CD14-positive monocyte (primary cell): ENCODE results near the gene TMEM132E. TPM values are rescaled to one million over a fixed set of nuclear protein-coding genes. Genes with fewer than 3 reads are reported as not detected.

ENCODE experiments used
- DNase-seq, 3 donors: peaks; one replicate each; pipeline ENCODE4 v3.0.0-alpha.2; 2011 to 2022
- H2AFZ ChIP-seq: 2 replicates; pipeline ENCODE4 v1.6.0; 2012; ENCODE audit warnings: mild to moderate bottlenecking, low read depth, low read length, inconsistent platforms; ENCODE audit not compliant: insufficient read depth, poor library complexity, severe bottlenecking
- H3K27ac ChIP-seq, 2 donors: 1 replicate in 1 of 2; 2 replicates in 1 of 2; pipeline ENCODE4 v1.5.1; 2012 to 2013; ENCODE audit warnings: low read length in 2 of 2, control low read depth in 1 of 2, inconsistent platforms in 1 of 2, low read depth in 1 of 2, mild to moderate bottlenecking in 1 of 2
- H3K27me3 ChIP-seq, 2 donors: one replicate each; pipeline versions ENCODE4 v1.6.0 to v1.6.1; 2011 to 2013; ENCODE audit warnings: low read length in 2 of 2; ENCODE audit not compliant: control insufficient read depth in 2 of 2, insufficient read depth in 2 of 2
- H3K36me3 ChIP-seq, 2 donors: replicated peaks in 1 of 2; 1 replicate in 1 of 2; 2 replicates in 1 of 2; pipeline versions ENCODE4 v1.5.1 to v1.6.1; 2012 to 2013; ENCODE audit warnings: low read length in 2 of 2, control low read depth in 1 of 2, inconsistent platforms in 1 of 2, mild to moderate bottlenecking in 1 of 2; ENCODE audit not compliant: insufficient read depth in 2 of 2, control insufficient read depth in 1 of 2
- H3K4me1 ChIP-seq, 2 donors: 1 replicate in 1 of 2; 2 replicates in 1 of 2; pipeline versions ENCODE4 v1.5.1 to v1.6.1; 2012 to 2013; ENCODE audit warnings: low read length in 2 of 2, control low read depth in 1 of 2, inconsistent platforms in 1 of 2, mild to moderate bottlenecking in 1 of 2, moderate library complexity in 1 of 2; ENCODE audit not compliant: insufficient read depth in 2 of 2, control insufficient read depth in 1 of 2
- H3K4me2 ChIP-seq: replicated peaks from 2 replicates; pipeline ENCODE3; 2012; ENCODE audit warnings: low read length, moderate library complexity, mild to moderate bottlenecking; ENCODE audit not compliant: poor library complexity, severe bottlenecking; ENCODE audit errors: extremely low read depth
- H3K4me3 ChIP-seq, 3 experiments: fragments of 200-600 bp in 1 of 3; sonication (generic) in 1 of 3; replicated peaks in 1 of 3; 1 replicate in 2 of 3; 2 replicates in 1 of 3; pipeline ENCODE4 v1.5.1; 2011 to 2013; ENCODE audit warnings: low read length in 3 of 3, mild to moderate bottlenecking in 3 of 3, control low read depth in 2 of 3, low read depth in 2 of 3, inconsistent platforms in 1 of 3, moderate library complexity in 1 of 3
- H3K79me2 ChIP-seq: 2 replicates; pipeline ENCODE4 v1.6.0; 2012; ENCODE audit warnings: mild to moderate bottlenecking, control low read depth, inconsistent platforms, low read length, moderate library complexity; ENCODE audit not compliant: insufficient read depth
- H3K9ac ChIP-seq: 2 replicates; pipeline ENCODE4 v1.6.0; 2017; ENCODE audit warnings: low read length, mild to moderate bottlenecking; ENCODE audit not compliant: insufficient read depth, poor library complexity, severe bottlenecking
- H3K9me3 ChIP-seq, 2 donors: replicated peaks in 1 of 2; 1 replicate in 1 of 2; 2 replicates in 1 of 2; pipeline versions ENCODE4 v1.5.1 to v1.6.1; 2012 to 2013; ENCODE audit warnings: low read length in 2 of 2, control low read depth in 1 of 2; ENCODE audit not compliant: control insufficient read depth in 1 of 2, insufficient read depth in 1 of 2
- H4K20me1 ChIP-seq: 2 replicates; pipeline ENCODE4 v1.6.0; 2012; ENCODE audit warnings: mild to moderate bottlenecking, low read length, control low read depth, moderate library complexity; ENCODE audit not compliant: insufficient read depth
- H3K27ac Mint-ChIP-seq, 7 donors: one replicate each; pipeline ENCODE4 v1.8.0; 2020; ENCODE audit warnings: mild to moderate bottlenecking in 7 of 7, mixed read lengths in 7 of 7, moderate library complexity in 6 of 7, inconsistent platforms in 2 of 7
- H3K27me3 Mint-ChIP-seq, 3 donors: one replicate each; pipeline ENCODE4 v1.8.0; 2021 to 2022; ENCODE audit warnings: low read depth in 3 of 3, mild to moderate bottlenecking in 3 of 3, mixed read lengths in 3 of 3, moderate library complexity in 3 of 3, inconsistent platforms in 1 of 3
- H3K36me3 Mint-ChIP-seq, 2 donors: one replicate each; pipeline ENCODE4 v1.8.0; 2020; ENCODE audit warnings: mixed read lengths in 2 of 2, inconsistent platforms in 1 of 2, mild to moderate bottlenecking in 1 of 2
- H3K4me1 Mint-ChIP-seq: one replicate; pipeline ENCODE4 v1.8.0; 2020; ENCODE audit warnings: mild to moderate bottlenecking, mixed read lengths
- H3K4me3 Mint-ChIP-seq, 2 donors: one replicate each; pipeline ENCODE4 v1.8.0; 2020; ENCODE audit warnings: mild to moderate bottlenecking in 2 of 2, mixed read lengths in 2 of 2, moderate library complexity in 1 of 2
- H3K9me3 Mint-ChIP-seq, 7 donors: one replicate each; pipeline ENCODE4 v1.8.0; 2020 to 2022; ENCODE audit warnings: mixed read lengths in 7 of 7, mild to moderate bottlenecking in 6 of 7, moderate library complexity in 6 of 7, inconsistent platforms in 2 of 7
- WGBS: methylation state at CpG from one replicate; pipeline ENCODE4 v1.1.5; 2013; ENCODE audit warnings: missing lambda C conversion rate; ENCODE audit not compliant: insufficient coverage; 5-methylcytosine and 5-hydroxymethylcytosine counted together
- intact Hi-C, 2 donors: fragments of 100-400 bp; cut with micrococcal nuclease; formaldehyde crosslinking; loops; one replicate each; pipeline versions ENCODE4 v1.15.0 to v1.15.1; 2023
- polyA plus RNA-seq, 3 donors: library from polyadenylated mRNA; depleted of rRNA in 1 of 3; unstranded in 2 of 3; stranded (reverse) in 1 of 3; fragments of 300-500 nt in 2 of 3; fragments of >200 nt in 1 of 3; fragmentation: Illumina TruSeq in 2 of 3; gene quantifications; 1 replicate in 2 of 3; 2 replicates in 1 of 3; pipeline ENCODE4 v1.2.3, GENCODE V29; 2012 to 2021
- TF ChIP-seq, protein P1 (sequence below): fragments of 200-600 bp; IDR thresholded peaks from one replicate; pipeline ENCODE4 v1.8.0; 2022; ENCODE audit warnings: antibody characterized with exemption, mild to moderate bottlenecking

Gene TMEM132E
- polyA plus RNA-seq, 3 donors, result not detected

DNA sequence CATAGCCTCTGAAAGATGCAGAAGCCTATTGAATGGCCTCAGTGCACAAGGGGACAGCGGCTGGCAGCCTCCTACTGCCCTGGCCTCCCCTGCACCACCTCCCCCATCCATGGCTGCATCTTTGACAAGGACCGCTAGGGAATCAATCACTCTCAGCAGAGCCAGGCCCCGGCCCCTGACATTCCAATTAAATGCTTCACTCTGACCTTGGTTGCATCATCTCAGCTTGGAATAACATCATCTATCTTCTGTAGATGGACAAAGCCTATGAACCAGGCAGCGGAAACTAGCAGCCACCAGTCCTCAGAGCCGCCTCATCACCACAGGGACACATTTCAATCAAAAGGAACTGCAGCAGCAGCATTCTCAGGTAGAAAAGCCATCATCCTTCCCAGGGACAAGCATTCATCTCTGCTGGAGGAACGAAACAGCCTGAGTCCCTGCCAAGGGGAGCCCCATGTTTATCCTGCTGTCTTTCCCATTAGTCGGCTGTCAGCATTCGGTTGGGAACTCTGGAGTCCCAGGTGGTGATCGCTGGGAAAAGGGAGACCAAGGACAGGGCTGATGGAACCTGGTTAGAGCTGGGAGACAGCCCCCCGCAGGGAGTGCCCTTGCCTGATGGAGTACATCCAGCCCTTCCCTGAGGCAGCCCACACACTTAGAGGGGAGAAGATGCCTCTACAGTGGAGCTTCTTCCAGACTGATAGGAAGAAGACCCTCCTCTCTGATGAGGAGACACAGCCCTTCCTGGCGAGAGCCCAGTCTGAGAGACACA lies 11.5 kb upstream of the TMEM132E start:
- intact Hi-C loops, result no loop called here
- WGBS, result 64% methylated on average over 9 of the region's 11 CpGs
- no peak overlapping the region for H2AFZ ChIP-seq
- H3K27ac ChIP-seq, result no peak overlapping the region
- no peak overlapping the region for H3K4me2 ChIP-seq
- no peak overlapping the region for H3K27ac Mint-ChIP-seq
- H3K79me2 ChIP-seq, result no peaks in the 10 kb centered on the region
- DNase-seq, result no peak
- no peaks in the 10 kb centered on the region for H3K36me3 Mint-ChIP-seq
- TF ChIP-seq, protein P1, sequence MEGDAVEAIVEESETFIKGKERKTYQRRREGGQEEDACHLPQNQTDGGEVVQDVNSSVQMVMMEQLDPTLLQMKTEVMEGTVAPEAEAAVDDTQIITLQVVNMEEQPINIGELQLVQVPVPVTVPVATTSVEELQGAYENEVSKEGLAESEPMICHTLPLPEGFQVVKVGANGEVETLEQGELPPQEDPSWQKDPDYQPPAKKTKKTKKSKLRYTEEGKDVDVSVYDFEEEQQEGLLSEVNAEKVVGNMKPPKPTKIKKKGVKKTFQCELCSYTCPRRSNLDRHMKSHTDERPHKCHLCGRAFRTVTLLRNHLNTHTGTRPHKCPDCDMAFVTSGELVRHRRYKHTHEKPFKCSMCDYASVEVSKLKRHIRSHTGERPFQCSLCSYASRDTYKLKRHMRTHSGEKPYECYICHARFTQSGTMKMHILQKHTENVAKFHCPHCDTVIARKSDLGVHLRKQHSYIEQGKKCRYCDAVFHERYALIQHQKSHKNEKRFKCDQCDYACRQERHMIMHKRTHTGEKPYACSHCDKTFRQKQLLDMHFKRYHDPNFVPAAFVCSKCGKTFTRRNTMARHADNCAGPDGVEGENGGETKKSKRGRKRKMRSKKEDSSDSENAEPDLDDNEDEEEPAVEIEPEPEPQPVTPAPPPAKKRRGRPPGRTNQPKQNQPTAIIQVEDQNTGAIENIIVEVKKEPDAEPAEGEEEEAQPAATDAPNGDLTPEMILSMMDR, result no peak
- no peaks in the 10 kb centered on the region for H3K9me3 ChIP-seq
- H3K9ac ChIP-seq, result no peak overlapping the region
- peaks cover 0 to 3% (median 0%) of the 10 kb centered on the region in 7 donors for H3K9me3 Mint-ChIP-seq
- peaks cover 12% of the 10 kb centered on the region for H3K4me1 Mint-ChIP-seq
- no peaks in the 10 kb centered on the region for H3K36me3 ChIP-seq
- peaks cover 19 to 28% (median 20%) of the 10 kb centered on the region in 3 donors for H3K27me3 Mint-ChIP-seq
- peaks cover 0 to 5% of the 10 kb centered on the region in 2 donors for H3K4me1 ChIP-seq
- no peaks in the 10 kb centered on the region for H4K20me1 ChIP-seq
- no peak overlapping the region for H3K4me3 ChIP-seq
- peaks cover 2 to 25% of the 10 kb centered on the region in 2 donors for H3K27me3 ChIP-seq
- H3K4me3 Mint-ChIP-seq, result no peak overlapping the region

- intact Hi-C loops, result no loop called here
- TF ChIP-seq, protein P1, result no peak
- Mint-ChIP-seq H3K27me3 (peaks cover 21 to 31% (median 23%) of the 10 kb centered on the region in 3 donors), H3K27ac (no peak overlapping the region), H3K36me3 (no peaks in the 10 kb centered on the region), H3K4me3 (no peak overlapping the region), H3K4me1 (peaks cover 12% of the 10 kb centered on the region), H3K9me3 (peaks cover 0 to 4% (median 0%) of the 10 kb centered on the region in 7 donors)
- H3K9me3 ChIP-seq, result no peaks in the 10 kb centered on the region
- no peak overlapping the region for H2AFZ ChIP-seq
- 100% methylated on average over 3 of the region's 6 CpGs for WGBS
- H3K36me3 ChIP-seq, result no peaks in the 10 kb centered on the region
- H3K4me3 ChIP-seq, result no peak overlapping the region
- no peaks in the 10 kb centered on the region for H4K20me1 ChIP-seq
- H3K27me3 ChIP-seq, result peaks cover 2 to 24% of the 10 kb centered on the region in 2 donors
- DNase-seq, result no peak
- H3K4me2 ChIP-seq, result no peak overlapping the region
- H3K27ac ChIP-seq, result no peak overlapping the region
- peaks cover 0 to 5% of the 10 kb centered on the region in 2 donors for H3K4me1 ChIP-seq
- no peaks in the 10 kb centered on the region for H3K79me2 ChIP-seq
- H3K9ac ChIP-seq, result no peak overlapping the region
Measured at GRCh38 chr17:34568953-34569352, 10.4 kb upstream of the TMEM132E start.
